OCI-LY3 (cell line): ENCODE measurements around the gene BBS1.

Experiments
- CTCF ChIP-seq: fragments of 200-600, 300-600 bp; sonication (generic); IDR thresholded peaks from 2 replicates; pipeline ENCODE4 v1.5.1; 2014; ENCODE audit warnings: antibody characterized with exemption, low read length, low read depth
- EZH2phosphoT487 ChIP-seq: fragments of 200-600 bp; shearing (Covaris generic); IDR thresholded peaks from 2 replicates; pipeline ENCODE4 v1.6.1; 2018; ENCODE audit warnings: antibody characterized with exemption, mixed run types, low read depth

GRCh38 chr11:66557733-66558326 lies 47.4 kb downstream of the BBS1 start:
- TF ChIP-seq CTCF (no peak), EZH2phosphoT487 (no peak)
